GM23248 (cell line): ENCODE results near the gene SLC6A7. TPM values are rescaled to one million over a fixed set of nuclear protein-coding genes. Genes with fewer than 3 reads are reported as not detected.

Experiments used
- DNase-seq: peaks from one replicate; pipeline ENCODE4 v3.0.0-alpha.2; 2015
- H2AFZ ChIP-seq: fragments of 200-600 bp; sonication (generic); 2 replicates; pipeline ENCODE4 v1.6.1; 2016; ENCODE audit warnings: antibody characterized with exemption
- H3F3A ChIP-seq: fragments of 200-600 bp; sonication (generic); 2 replicates; pipeline ENCODE4 v1.6.1; 2016; ENCODE audit warnings: mild to moderate bottlenecking, antibody characterized with exemption, mixed run types; ENCODE audit not compliant: insufficient read depth
- H3K27ac ChIP-seq: fragments of 200-600 bp; sonication (generic); 2 replicates; pipeline ENCODE4 v1.5.1; 2016; ENCODE audit warnings: mild to moderate bottlenecking
- H3K27me3 ChIP-seq: fragments of 200-600 bp; sonication (generic); replicated peaks from 2 replicates; pipeline ENCODE4 v1.6.1; 2016; ENCODE audit warnings: mild to moderate bottlenecking; ENCODE audit not compliant: insufficient read depth
- H3K36me3 ChIP-seq: fragments of 200-600 bp; sonication (generic); 2 replicates; pipeline ENCODE4 v1.6.1; 2016; ENCODE audit warnings: low read depth, mild to moderate bottlenecking
- H3K4me1 ChIP-seq: fragments of 200-600 bp; sonication (generic); 2 replicates; pipeline ENCODE4 v1.6.1; 2016; ENCODE audit warnings: mild to moderate bottlenecking; ENCODE audit not compliant: insufficient read depth
- H3K4me2 ChIP-seq: fragments of 200-600 bp; sonication (generic); one replicate; pipeline ENCODE4 v1.6.1; 2016; ENCODE audit warnings: mild to moderate bottlenecking; ENCODE audit not compliant: unreplicated experiment
- H3K4me3 ChIP-seq: fragments of 200-600 bp; sonication (generic); 2 replicates; pipeline ENCODE4 v1.5.1; 2016; ENCODE audit warnings: mild to moderate bottlenecking
- H3K79me2 ChIP-seq: fragments of 200-600 bp; sonication (generic); 2 replicates; pipeline ENCODE4 v1.6.1; 2016; ENCODE audit warnings: mild to moderate bottlenecking; ENCODE audit not compliant: insufficient read depth
- H3K9ac ChIP-seq: fragments of 200-600 bp; sonication (generic); 2 replicates; pipeline ENCODE4 v1.6.1; 2016; ENCODE audit warnings: mild to moderate bottlenecking
- H3K9me2 ChIP-seq: fragments of 200-600 bp; sonication (generic); 2 replicates; pipeline ENCODE4 v1.6.1; 2016; ENCODE audit warnings: mixed run types, mild to moderate bottlenecking, moderate library complexity; ENCODE audit not compliant: insufficient read depth
- H3K9me3 ChIP-seq: fragments of 200-600 bp; sonication (generic); one replicate; pipeline ENCODE4 v1.6.1; 2017; ENCODE audit warnings: low read depth
- H4K20me1 ChIP-seq: fragments of 200-600 bp; sonication (generic); 2 replicates; pipeline ENCODE4 v1.6.0; 2016; ENCODE audit not compliant: insufficient read depth
- EZH2 ChIP-seq: fragments of 200-600 bp; sonication (generic); IDR thresholded peaks from 2 replicates; pipeline ENCODE4 v1.6.1; 2018; ENCODE audit warnings: antibody characterized with exemption, mild to moderate bottlenecking; ENCODE audit not compliant: insufficient read depth, poor library complexity, severe bottlenecking
- EZH2phosphoT487 ChIP-seq: fragments of 200-600 bp; sonication (generic); IDR thresholded peaks from 2 replicates; pipeline ENCODE4 v1.6.1; 2018; ENCODE audit warnings: antibody characterized with exemption, moderate library complexity, mild to moderate bottlenecking, low read depth; ENCODE audit not compliant: insufficient read depth
- WGBS, 2 experiments: methylation state at CpG; one replicate each; pipeline ENCODE4 v1.1.6; 2015 to 2017; ENCODE audit warnings: low lambda C conversion rate in 2 of 2, low coverage in 1 of 2; ENCODE audit errors: missing lambda C conversion rate in 2 of 2; 5-methylcytosine and 5-hydroxymethylcytosine counted together
- in situ Hi-C: fragments of 300-500 bp; cut with MboI; formaldehyde crosslinking; loops from 2 replicates; pipeline ENCODE4 v1.15.0; 2020
- polyA plus RNA-seq: library from polyadenylated mRNA; unstranded; fragments of >200 nt; fragmentation: Nextera tagmentation; extraction: Ambion mirVana; gene quantifications from 2 replicates; pipeline ENCODE4 v1.2.1, GENCODE V29; 2016
- total RNA-seq: library from RNA; depleted of rRNA; stranded (reverse); fragments of >200 nt; shearing (Covaris generic); gene quantifications from 2 replicates; pipeline ENCODE4 v1.2.3, GENCODE V29; 2014

The SLC6A7 gene
- total and polyA plus RNA-seq, 2 experiments from 2014 or later = not detected

- TF ChIP-seq EZH2 = no peak
- no peak for TF ChIP-seq EZH2phosphoT487
- Histone ChIP-seq H3K79me2 (no peaks in the 10 kb centered on the region), H3K4me1 (no peaks in the 10 kb centered on the region), H3K4me3 (no peak overlapping the region), H3K9me3 (no peaks in the 10 kb centered on the region), H3K27me3 (no peaks in the 10 kb centered on the region), H4K20me1 (no peaks in the 10 kb centered on the region), H3K36me3 (no peaks in the 10 kb centered on the region), H3K9me2 (no peaks in the 10 kb centered on the region), H3K27ac (no peak overlapping the region), H3F3A (no peaks in the 10 kb centered on the region), H3K9ac (no peak overlapping the region), H3K4me2 (no peak overlapping the region), H2AFZ (no peak overlapping the region)
- in situ Hi-C loops = no loop called here
- WGBS, 2 experiments = 79 to 85% methylated on average over 6 of the region's 6 CpGs
- no peak for DNase-seq
These were observed 62.6 kb downstream of the SLC6A7 start for GRCh38 chr5:150252489-150252888.

GRCh38 chr5:150253416-150254208 lies 63.8 kb downstream of the SLC6A7 start:
- in situ Hi-C loops = no loop called here
- Histone ChIP-seq H3K9me2 (no peaks in the 10 kb centered on the region), H3F3A (no peaks in the 10 kb centered on the region), H2AFZ (no peak overlapping the region), H3K79me2 (no peaks in the 10 kb centered on the region), H3K27ac (no peak overlapping the region), H3K9ac (no peak overlapping the region), H3K4me2 (no peak overlapping the region), H4K20me1 (no peaks in the 10 kb centered on the region), H3K4me3 (no peak overlapping the region), H3K4me1 (no peaks in the 10 kb centered on the region), H3K36me3 (no peaks in the 10 kb centered on the region), H3K9me3 (no peaks in the 10 kb centered on the region), H3K27me3 (no peaks in the 10 kb centered on the region)
- WGBS, 2 experiments = 84 to 89% methylated on average over 10 of the region's 10 CpGs
- TF ChIP-seq EZH2phosphoT487 = no peak
- TF ChIP-seq EZH2 = no peak
- DNase-seq = no peak

GRCh38 chr5:150254363-150254762 lies 64.5 kb downstream of the SLC6A7 start:
- in situ Hi-C loops = no loop called here
- H3F3A ChIP-seq = no peaks in the 10 kb centered on the region
- no peak for DNase-seq
- H3K9me3 ChIP-seq = no peaks in the 10 kb centered on the region
- H3K4me1 ChIP-seq = no peaks in the 10 kb centered on the region
- WGBS, 2 experiments = 85 to 87% methylated on average over 7 of the region's 7 CpGs
- H3K4me3 ChIP-seq = no peak overlapping the region
- H3K4me2 ChIP-seq = no peak overlapping the region
- no peaks in the 10 kb centered on the region for H3K36me3 ChIP-seq
- no peaks in the 10 kb centered on the region for H3K79me2 ChIP-seq
- no peak overlapping the region for H3K9ac ChIP-seq
- no peak overlapping the region for H2AFZ ChIP-seq
- TF ChIP-seq EZH2phosphoT487 (no peak), EZH2 (no peak)
- no peaks in the 10 kb centered on the region for H4K20me1 ChIP-seq
- H3K9me2 ChIP-seq = no peaks in the 10 kb centered on the region
- no peak overlapping the region for H3K27ac ChIP-seq
- H3K27me3 ChIP-seq = no peaks in the 10 kb centered on the region

GRCh38 chr5:150254774-150255173 lies 64.9 kb downstream of the SLC6A7 start:
- Histone ChIP-seq H3K4me2 (no peak overlapping the region), H3K4me3 (no peak overlapping the region), H3K79me2 (no peaks in the 10 kb centered on the region), H3K9ac (no peak overlapping the region), H3K27ac (no peak overlapping the region), H2AFZ (no peak overlapping the region), H3F3A (no peaks in the 10 kb centered on the region), H3K9me2 (no peaks in the 10 kb centered on the region), H3K9me3 (no peaks in the 10 kb centered on the region), H3K27me3 (no peaks in the 10 kb centered on the region), H3K4me1 (no peaks in the 10 kb centered on the region), H4K20me1 (no peaks in the 10 kb centered on the region), H3K36me3 (no peaks in the 10 kb centered on the region)
- no peak for DNase-seq
- in situ Hi-C loops = no loop called here
- TF ChIP-seq EZH2phosphoT487 = no peak
- TF ChIP-seq EZH2 = no peak
- WGBS, 2 experiments = 94 to 97% methylated on average over 4 of the region's 4 CpGs
